ENCODE data around the gene BST1.

BST1 gene

DNA sequence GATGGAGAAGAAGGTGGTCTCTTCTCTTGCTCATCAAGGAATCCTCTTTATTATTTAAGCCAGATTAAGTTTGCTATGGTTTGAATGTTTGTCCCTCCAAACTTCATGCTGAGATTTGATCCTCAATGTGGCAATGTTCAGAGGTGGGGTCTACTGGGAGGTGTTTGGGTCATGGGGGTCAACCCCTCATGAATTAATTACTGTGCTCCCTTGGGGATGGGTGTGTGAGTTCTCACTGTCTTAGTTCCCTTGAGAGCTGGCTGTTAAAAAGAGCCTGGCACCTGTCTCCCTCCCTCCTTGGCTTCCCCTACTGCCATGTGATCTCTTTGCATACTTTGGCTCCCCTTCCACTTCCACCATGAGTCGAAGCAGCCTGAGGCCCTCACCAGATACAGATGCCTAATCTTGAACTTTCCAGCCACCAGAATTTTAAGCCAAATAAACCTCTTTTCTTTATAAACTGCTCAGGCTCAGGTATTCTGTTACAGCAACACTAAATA, 39.3 kb downstream of the BST1 start:
- TF ChIP-seq, protein P1, sequence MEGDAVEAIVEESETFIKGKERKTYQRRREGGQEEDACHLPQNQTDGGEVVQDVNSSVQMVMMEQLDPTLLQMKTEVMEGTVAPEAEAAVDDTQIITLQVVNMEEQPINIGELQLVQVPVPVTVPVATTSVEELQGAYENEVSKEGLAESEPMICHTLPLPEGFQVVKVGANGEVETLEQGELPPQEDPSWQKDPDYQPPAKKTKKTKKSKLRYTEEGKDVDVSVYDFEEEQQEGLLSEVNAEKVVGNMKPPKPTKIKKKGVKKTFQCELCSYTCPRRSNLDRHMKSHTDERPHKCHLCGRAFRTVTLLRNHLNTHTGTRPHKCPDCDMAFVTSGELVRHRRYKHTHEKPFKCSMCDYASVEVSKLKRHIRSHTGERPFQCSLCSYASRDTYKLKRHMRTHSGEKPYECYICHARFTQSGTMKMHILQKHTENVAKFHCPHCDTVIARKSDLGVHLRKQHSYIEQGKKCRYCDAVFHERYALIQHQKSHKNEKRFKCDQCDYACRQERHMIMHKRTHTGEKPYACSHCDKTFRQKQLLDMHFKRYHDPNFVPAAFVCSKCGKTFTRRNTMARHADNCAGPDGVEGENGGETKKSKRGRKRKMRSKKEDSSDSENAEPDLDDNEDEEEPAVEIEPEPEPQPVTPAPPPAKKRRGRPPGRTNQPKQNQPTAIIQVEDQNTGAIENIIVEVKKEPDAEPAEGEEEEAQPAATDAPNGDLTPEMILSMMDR (IDR thresholded peaks at IDR 0.05; ENCODE audit: poor library complexity, severe bottlenecking), result no peak
- ATAC-seq (ENCODE audit: low read depth), result no peak

GRCh38 chr4:15742637-15743036, 39.8 kb downstream of the BST1 start:
- H3K4me1 ChIP-seq (ENCODE audit: insufficient read depth, poor library complexity, severe bottlenecking), result no peaks in the 10 kb centered on the region
- H3K9me3 ChIP-seq (ENCODE audit: severe bottlenecking), result peaks cover 2% of the 10 kb centered on the region
- DNase-seq (ENCODE audit: low spot score) (no peak), ATAC-seq (ENCODE audit: low read depth) (no peak)
- H3K36me3 ChIP-seq (ENCODE audit: low read depth), result no peaks in the 10 kb centered on the region
- no peak overlapping the region for H3K4me3 ChIP-seq (ENCODE audit: severe bottlenecking)
- H3K27ac ChIP-seq (ENCODE audit: poor library complexity, severe bottlenecking), result no peak overlapping the region
- no peaks in the 10 kb centered on the region for H3K27me3 ChIP-seq (ENCODE audit: insufficient read depth, poor library complexity, severe bottlenecking)
- TF ChIP-seq, protein P1 (IDR thresholded peaks at IDR 0.05; ENCODE audit: poor library complexity, severe bottlenecking), result no peak

More for the DNA sequence above, 39.3 kb downstream of the BST1 start:
- peaks cover 2% of the 10 kb centered on the region for H3K9me3 ChIP-seq (ENCODE audit: severe bottlenecking)
- no peak for DNase-seq (ENCODE audit: low spot score)
- no peak overlapping the region for H3K4me3 ChIP-seq (ENCODE audit: severe bottlenecking)
- H3K27me3 ChIP-seq (ENCODE audit: insufficient read depth, poor library complexity, severe bottlenecking), result no peaks in the 10 kb centered on the region
- no peaks in the 10 kb centered on the region for H3K36me3 ChIP-seq (ENCODE audit: low read depth)
- H3K4me1 ChIP-seq (ENCODE audit: insufficient read depth, poor library complexity, severe bottlenecking), result no peaks in the 10 kb centered on the region
- no peak overlapping the region for H3K27ac ChIP-seq (ENCODE audit: poor library complexity, severe bottlenecking)

GRCh38 chr4:15744016-15744545, 41.2 kb downstream of the BST1 start:
- no peaks in the 10 kb centered on the region for H3K36me3 ChIP-seq (ENCODE audit: low read depth)
- H3K9me3 ChIP-seq (ENCODE audit: severe bottlenecking), result peaks cover 2% of the 10 kb centered on the region
- DNase-seq (ENCODE audit: low spot score) (no peak), ATAC-seq (ENCODE audit: low read depth) (no peak)
- no peaks in the 10 kb centered on the region for H3K4me1 ChIP-seq (ENCODE audit: insufficient read depth, poor library complexity, severe bottlenecking)
- TF ChIP-seq, protein P1 (IDR thresholded peaks at IDR 0.05; ENCODE audit: poor library complexity, severe bottlenecking), result no peak
- H3K27me3 ChIP-seq (ENCODE audit: insufficient read depth, poor library complexity, severe bottlenecking), result no peaks in the 10 kb centered on the region
- H3K27ac ChIP-seq (ENCODE audit: poor library complexity, severe bottlenecking), result no peak overlapping the region
- H3K4me3 ChIP-seq (ENCODE audit: severe bottlenecking), result no peak overlapping the region

DNA sequence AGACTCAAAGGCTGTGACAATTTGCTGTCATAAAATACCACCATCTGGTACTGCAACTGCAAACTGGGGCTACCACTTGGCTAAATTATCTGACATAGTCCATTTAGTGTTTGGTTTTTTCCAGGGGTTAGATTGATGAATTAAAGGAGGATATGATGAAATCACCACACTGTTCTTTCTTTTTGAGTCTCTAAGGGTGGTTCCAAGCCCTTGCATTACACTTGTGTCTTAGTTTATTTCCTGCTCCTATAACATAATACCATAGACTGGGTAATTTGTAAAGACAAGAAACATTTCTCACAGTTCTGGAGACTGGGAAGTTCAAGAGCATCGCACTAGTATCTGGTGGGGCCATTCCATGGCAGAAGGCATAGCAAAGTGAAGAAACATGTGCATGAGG, 43.2 kb downstream of the BST1 start:
- Histone ChIP-seq H3K27me3 (ENCODE audit: insufficient read depth, poor library complexity, severe bottlenecking) (no peaks in the 10 kb centered on the region), H3K27ac (ENCODE audit: poor library complexity, severe bottlenecking) (no peak overlapping the region), H3K4me1 (ENCODE audit: insufficient read depth, poor library complexity, severe bottlenecking) (no peaks in the 10 kb centered on the region), H3K4me3 (ENCODE audit: severe bottlenecking) (no peak overlapping the region), H3K9me3 (ENCODE audit: severe bottlenecking) (peaks cover 2% of the 10 kb centered on the region), H3K36me3 (ENCODE audit: low read depth) (no peaks in the 10 kb centered on the region)
- TF ChIP-seq, protein P1 (IDR thresholded peaks at IDR 0.05; ENCODE audit: poor library complexity, severe bottlenecking), result no peak
- no peak for DNase-seq (ENCODE audit: low spot score)
- no peak for ATAC-seq (ENCODE audit: low read depth)

- DNase-seq (ENCODE audit: low spot score) (no peak), ATAC-seq (ENCODE audit: low read depth) (no peak)
- no peaks in the 10 kb centered on the region for H3K36me3 ChIP-seq (ENCODE audit: low read depth)
- TF ChIP-seq, protein P1 (IDR thresholded peaks at IDR 0.05; ENCODE audit: poor library complexity, severe bottlenecking), result no peak
- no peaks in the 10 kb centered on the region for H3K27me3 ChIP-seq (ENCODE audit: insufficient read depth, poor library complexity, severe bottlenecking)
- H3K4me1 ChIP-seq (ENCODE audit: insufficient read depth, poor library complexity, severe bottlenecking), result no peaks in the 10 kb centered on the region
- no peak overlapping the region for H3K4me3 ChIP-seq (ENCODE audit: severe bottlenecking)
- no peak overlapping the region for H3K27ac ChIP-seq (ENCODE audit: poor library complexity, severe bottlenecking)
- no peaks in the 10 kb centered on the region for H3K9me3 ChIP-seq (ENCODE audit: severe bottlenecking)
Measured at GRCh38 chr4:15749001-15749400, 46.1 kb downstream of the BST1 start.

Data from RWPE2 (cell line).